Measurements from ENCODE around the gene XPC. TPM values are rescaled to one million over a fixed set of nuclear protein-coding genes. Genes with fewer than 3 reads are reported as not detected.

The XPC gene
- total RNA-seq, 1 experiment from 2014 or later, result 15.1 TPM

- DNase-seq (ENCODE audit: low read depth, low spot score), result no peak
- Histone ChIP-seq H3K27me3 (ENCODE audit: control insufficient read depth, insufficient read depth, low read length) (no peaks in the 10 kb centered on the region), H3K9me3 (ENCODE audit: control insufficient read depth, insufficient read depth, low read depth, low read length) (no peaks in the 10 kb centered on the region), H3K4me1 (ENCODE audit: control insufficient read depth, insufficient read depth, low read length) (no peaks in the 10 kb centered on the region), H3K4me3 (ENCODE audit: low read depth in 2 of 2, low read length in 2 of 2) (no peak overlapping the region), H3K36me3 (ENCODE audit: control insufficient read depth, insufficient read depth, low read length) (no peaks in the 10 kb centered on the region; the same call in 1 of the 2 replicates), H3K27ac (ENCODE audit: low read length) (no peak overlapping the region)
- CTCF ChIA-PET, result no interaction called here
- ATAC-seq, result no peak
- BruUV-seq (replicated peaks), result no TSS peak
- POLR2A ChIA-PET, result no interaction called here
- intact Hi-C loops (cut with micrococcal nuclease; ENCODE audit: unreplicated experiment), result no loop called here
- in situ Hi-C loops (cut with HindIII; ENCODE audit: low pct_unique_long_range_greater_than_20kb, low sequenced_read_pairs), result no loop called here
- no peak for TF ChIP-seq TCF7L2 (IDR thresholded peaks at IDR 0.05; ENCODE audit: low read depth, low read length)
- no peak for TF ChIP-seq CTCF (IDR thresholded peaks at IDR 0.05)
Observed at GRCh38 chr3:14154276-14154675, 24.1 kb downstream of the XPC start.

- POLR2A ChIA-PET, result no interaction called here
Observed at GRCh38 chr3:14153663-14154062, 24.7 kb downstream of the XPC start.

GRCh38 chr3:14152963-14153355 is 25.4 kb downstream of the XPC start:
- ChIA-PET POLR2A (no interaction called here), CTCF (no interaction called here)
- TF ChIP-seq SIN3A (IDR thresholded peaks at IDR 0.05; ENCODE audit: borderline replicate concordance, insufficient read depth, low read depth, low read length) (no peak), CTCF (IDR thresholded peaks at IDR 0.05) (no peak), REST (IDR thresholded peaks at IDR 0.05; ENCODE audit: insufficient read depth in 1 of 2, low read depth in 2 of 2, low read length in 1 of 2) (no peak), TCF7L2 (IDR thresholded peaks at IDR 0.05; ENCODE audit: low read depth, low read length) (no peak), POLR2AphosphoS5 (IDR thresholded peaks at IDR 0.05; ENCODE audit: low read depth, low read length) (no peak)
- no peaks in the 10 kb centered on the region for H3K4me1 ChIP-seq (ENCODE audit: control insufficient read depth, insufficient read depth, low read length)
- no peak overlapping the region for H3K4me3 ChIP-seq (ENCODE audit: low read depth in 2 of 2, low read length in 2 of 2)
- no peaks in the 10 kb centered on the region; the same call in 1 of the 2 replicates for H3K36me3 ChIP-seq (ENCODE audit: control insufficient read depth, insufficient read depth, low read length)
- no peaks in the 10 kb centered on the region for H3K27me3 ChIP-seq (ENCODE audit: control insufficient read depth, insufficient read depth, low read length)
- ATAC-seq, result no peak
- H3K9me3 ChIP-seq (ENCODE audit: control insufficient read depth, insufficient read depth, low read depth, low read length), result no peaks in the 10 kb centered on the region
- no peak overlapping the region for H3K27ac ChIP-seq (ENCODE audit: low read length)
- intact Hi-C loops (cut with micrococcal nuclease; ENCODE audit: unreplicated experiment), result no loop called here
- BruUV-seq (replicated peaks), result no TSS peak
- DNase-seq (ENCODE audit: low read depth, low spot score), result no peak
- in situ Hi-C loops (cut with HindIII; ENCODE audit: low pct_unique_long_range_greater_than_20kb, low sequenced_read_pairs), result no loop called here

More at GRCh38 chr3:14153663-14154062, 24.7 kb downstream of the XPC start:
- ATAC-seq (no peak), DNase-seq (ENCODE audit: low read depth, low spot score) (no peak)
- TF ChIP-seq TCF7L2 (IDR thresholded peaks at IDR 0.05; ENCODE audit: low read depth, low read length) (no peak), CTCF (IDR thresholded peaks at IDR 0.05) (no peak)
- no peak overlapping the region for H3K4me3 ChIP-seq (ENCODE audit: low read depth in 2 of 2, low read length in 2 of 2)
- no peak overlapping the region for H3K27ac ChIP-seq (ENCODE audit: low read length)
- no TSS peak for BruUV-seq (replicated peaks)
- H3K4me1 ChIP-seq (ENCODE audit: control insufficient read depth, insufficient read depth, low read length), result no peaks in the 10 kb centered on the region
- CTCF ChIA-PET, result no interaction called here
- H3K9me3 ChIP-seq (ENCODE audit: control insufficient read depth, insufficient read depth, low read depth, low read length), result no peaks in the 10 kb centered on the region
- in situ Hi-C loops (cut with HindIII; ENCODE audit: low pct_unique_long_range_greater_than_20kb, low sequenced_read_pairs) (no loop called here), intact Hi-C loops (cut with micrococcal nuclease; ENCODE audit: unreplicated experiment) (no loop called here)
- H3K27me3 ChIP-seq (ENCODE audit: control insufficient read depth, insufficient read depth, low read length), result no peaks in the 10 kb centered on the region
- H3K36me3 ChIP-seq (ENCODE audit: control insufficient read depth, insufficient read depth, low read length), result no peaks in the 10 kb centered on the region; the same call in 1 of the 2 replicates
